HG02759 (cell line): Measurements from ENCODE around the gene CNTF.
"Not testable (repeated sequence)": the region's sequence is repeated elsewhere in the genome, so short reads cannot be mapped to it uniquely, and the experiment has no call there.

Experiments
- ATAC-seq: cut with Tn5 transposase; IDR thresholded peaks from one replicate; pipeline ENCODE4 v1.9.1; 2021; ENCODE audit warnings: mild to moderate bottlenecking, moderate library complexity; ENCODE audit not compliant: unreplicated experiment

CNTF gene, protein sequence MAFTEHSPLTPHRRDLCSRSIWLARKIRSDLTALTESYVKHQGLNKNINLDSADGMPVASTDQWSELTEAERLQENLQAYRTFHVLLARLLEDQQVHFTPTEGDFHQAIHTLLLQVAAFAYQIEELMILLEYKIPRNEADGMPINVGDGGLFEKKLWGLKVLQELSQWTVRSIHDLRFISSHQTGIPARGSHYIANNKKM

DNA sequence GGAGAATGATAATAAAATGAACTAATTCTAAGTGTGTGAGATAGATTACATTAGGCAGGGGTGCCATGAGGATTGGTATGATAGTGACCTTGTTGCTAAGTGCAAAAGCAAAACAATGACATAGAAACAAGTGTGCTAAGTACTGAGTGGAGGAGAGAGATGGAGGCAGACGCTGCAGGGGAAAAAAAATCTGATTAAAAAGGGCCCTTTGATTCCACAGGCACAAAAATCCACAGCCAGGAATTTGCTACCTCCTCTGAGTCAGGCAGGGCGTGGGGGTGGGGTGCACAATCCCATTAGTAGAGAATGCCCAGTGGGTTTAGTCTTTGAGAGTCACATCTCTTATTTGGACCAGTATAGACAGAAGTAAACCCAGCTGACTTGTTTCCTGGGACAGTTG lies at the start of gene CNTF:
TSS of gene CNTF (plus strand) at position 322 of the 400 bp plus-strand sequence. CDS start 88 bp downstream, outside the sequence.
- ATAC-seq = no peak

DNA sequence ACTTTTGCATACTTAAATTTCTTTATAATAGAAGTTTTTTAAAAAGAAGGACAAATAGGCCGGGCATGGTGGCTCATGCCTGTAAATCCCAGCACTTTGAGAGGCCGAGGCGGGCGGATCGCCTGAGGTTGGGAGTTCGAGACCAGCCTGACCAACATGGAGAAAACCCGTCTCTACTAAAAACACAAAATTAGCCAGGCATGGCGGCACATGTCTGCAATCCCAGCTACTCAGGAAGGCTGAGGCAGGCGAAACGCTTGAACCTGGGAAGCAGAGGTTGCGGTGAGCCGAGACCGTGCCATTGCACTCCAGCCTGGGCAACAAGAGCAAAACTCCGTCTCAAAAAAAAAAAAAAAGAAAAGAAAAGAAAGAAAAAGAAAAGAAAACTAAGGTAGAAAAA lies 49.6 kb upstream of the CNTF start:
- ATAC-seq = not testable (repeated sequence)

DNA sequence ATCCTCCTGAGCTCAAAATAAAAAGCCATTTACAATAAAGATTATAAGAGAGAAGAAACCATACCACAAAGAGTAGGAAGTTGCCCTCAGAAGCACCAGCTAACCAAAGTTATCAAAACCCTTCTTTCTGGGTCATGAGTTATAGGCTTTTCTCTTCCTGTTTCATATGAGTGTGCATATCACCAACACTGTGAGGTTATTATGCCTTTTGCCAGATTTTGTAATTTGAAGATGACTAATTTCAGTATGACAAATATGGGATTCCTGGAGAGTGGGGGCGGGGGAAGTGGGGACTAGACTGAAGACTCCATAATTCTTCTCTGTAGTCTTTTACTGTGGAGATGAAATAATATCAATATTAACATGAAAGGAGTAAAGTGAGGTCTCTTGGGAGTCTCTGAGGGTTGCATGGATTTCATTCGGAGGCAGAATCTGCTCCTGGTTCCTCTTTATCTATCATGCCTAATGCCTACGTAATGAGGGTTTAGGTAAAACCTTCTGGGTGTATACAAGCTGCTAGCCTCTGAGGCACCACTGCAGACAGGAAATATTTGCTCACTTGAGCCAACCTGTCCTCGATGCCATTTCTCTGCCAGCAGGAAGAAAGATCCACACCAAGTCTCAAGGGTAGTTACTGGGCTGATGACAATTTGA lies 48.9 kb upstream of the CNTF start:
- peak; percentile 16 for ATAC-seq

DNA sequence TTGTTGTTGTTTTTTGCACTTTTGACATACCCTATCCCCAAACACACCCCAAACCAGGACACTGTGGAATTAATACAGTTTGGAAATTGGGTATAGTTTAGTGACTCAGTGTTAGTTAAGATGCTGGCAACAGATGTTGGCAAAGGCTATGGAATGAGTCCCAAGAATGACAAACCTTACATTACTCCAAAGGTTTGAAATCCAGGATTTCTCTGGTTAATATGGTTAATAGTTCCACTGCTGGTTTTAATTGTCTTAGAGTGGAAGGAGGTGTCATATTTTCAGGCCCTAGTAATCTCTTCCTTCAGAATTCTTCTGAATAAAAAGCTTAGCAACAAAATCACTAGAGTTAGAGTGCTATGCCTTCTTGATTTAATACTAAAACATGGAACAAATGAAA lies 47.6 kb upstream of the CNTF start:
- no peak for ATAC-seq

DNA sequence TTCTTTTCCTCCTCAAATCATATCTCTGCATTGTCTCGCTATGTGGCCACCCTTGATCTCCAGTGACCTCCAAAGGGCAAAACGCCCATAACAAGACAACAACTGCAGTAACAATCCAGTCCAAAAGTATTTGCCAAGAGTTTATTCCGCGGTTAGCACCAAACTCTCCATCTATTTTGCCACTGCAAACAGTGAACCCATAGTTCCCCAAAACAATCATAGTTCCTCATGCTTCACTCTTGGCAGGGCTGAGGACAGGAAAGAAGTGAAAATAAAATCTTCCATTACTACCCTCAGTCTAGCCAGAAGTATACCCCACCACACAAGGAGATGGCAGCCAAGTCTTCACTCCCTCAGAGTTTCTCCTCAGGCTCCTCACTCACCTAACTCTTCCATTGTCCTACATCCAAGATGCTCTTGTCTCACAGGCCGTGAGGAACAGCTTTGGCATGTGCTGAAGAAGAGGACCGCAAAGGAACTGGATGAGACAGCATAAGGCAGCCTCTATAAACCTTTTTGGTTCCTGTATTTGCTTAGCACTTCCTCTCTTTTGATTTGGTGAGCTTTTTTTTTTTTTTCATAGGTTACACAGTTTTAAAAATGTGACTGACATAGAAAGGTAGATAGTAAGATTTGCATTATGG lies 47.0 kb upstream of the CNTF start, which contains the start of gene LPXN:
TSS of gene LPXN (minus strand) at position 480 of the 644 bp plus-strand sequence. CDS start at position 396, 84 bp downstream.
- no peak for ATAC-seq

DNA sequence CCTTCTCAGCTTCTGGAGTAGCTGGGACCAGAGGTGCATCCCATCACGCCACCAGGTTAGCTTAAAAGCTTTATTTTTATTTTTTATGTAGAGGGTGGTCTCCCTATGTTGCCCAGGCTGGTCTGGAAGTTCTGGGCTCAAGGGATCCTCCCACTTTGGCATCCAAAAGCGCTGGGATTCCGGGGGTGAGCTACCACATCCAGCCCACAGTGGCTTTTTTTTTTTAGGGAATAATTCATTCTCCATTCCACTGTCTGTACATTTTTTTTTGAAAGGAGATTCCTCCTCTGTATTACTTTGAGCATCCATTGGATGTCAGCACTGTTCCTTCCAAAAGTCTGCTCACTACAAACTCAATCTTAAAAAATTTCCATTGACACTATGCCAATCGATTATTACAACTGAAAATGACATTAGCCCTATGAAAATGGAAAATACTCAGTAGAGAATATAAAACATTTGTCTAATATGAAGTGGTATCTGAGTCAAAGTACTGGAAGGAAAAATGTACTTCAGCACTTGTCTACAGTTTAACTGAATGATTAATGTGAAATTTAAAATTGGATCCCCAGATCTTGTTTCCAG lies 45.5 kb upstream of the CNTF start:
- no peak for ATAC-seq

DNA sequence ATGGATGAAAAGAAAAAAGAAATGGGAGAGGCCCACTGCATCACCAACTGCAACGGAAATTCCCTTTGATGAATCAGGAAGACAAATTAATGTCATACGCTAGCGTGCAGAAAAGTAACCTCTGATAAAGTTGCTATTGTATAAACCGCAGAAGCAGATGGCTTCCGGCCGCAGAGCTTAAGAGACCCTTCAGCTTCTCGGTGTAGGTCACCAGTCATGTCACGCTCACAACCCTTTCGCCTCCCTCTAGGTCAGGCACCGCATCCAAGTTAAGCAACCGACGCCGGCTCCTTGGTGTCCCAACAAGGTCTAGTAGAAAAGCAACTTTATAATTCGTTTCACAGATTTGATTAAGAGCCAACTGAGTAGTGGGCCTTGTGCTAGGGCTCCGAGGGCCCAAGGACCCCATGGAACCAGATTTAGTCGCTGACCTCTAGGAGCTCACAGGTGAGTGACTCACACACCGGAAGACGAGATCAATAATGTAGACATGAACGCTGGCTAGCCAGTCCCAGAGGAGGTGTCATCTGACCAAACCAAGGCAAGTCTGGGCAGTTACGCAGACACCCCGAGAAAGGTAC lies 44.8 kb upstream of the CNTF start:
- peak; percentile 47 for ATAC-seq

DNA sequence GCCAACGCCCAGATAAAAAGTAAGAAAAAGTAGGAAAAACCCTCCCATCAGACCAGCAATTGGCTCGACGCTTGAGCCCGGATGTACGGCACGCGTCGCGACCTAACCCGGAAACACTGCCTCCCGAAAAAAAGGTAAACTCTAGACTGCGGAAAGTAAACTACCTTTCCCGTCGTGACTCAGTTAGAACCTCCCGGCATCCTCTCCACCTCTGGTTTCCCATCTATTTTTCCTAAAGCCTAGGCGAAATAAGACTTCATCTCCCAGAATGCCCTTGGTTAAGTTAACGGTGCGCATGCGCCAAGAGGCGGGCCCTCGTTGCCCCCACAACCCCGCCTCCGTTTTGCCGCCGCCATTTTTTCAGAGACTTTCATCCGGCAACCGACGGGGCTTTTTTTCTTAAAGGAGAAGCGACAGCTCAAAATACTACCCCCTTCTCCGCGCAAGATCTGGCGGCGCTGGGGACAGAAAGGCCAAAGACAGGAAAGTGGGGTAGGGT lies 44.3 kb upstream of the CNTF start:
- ATAC-seq = no peak

DNA sequence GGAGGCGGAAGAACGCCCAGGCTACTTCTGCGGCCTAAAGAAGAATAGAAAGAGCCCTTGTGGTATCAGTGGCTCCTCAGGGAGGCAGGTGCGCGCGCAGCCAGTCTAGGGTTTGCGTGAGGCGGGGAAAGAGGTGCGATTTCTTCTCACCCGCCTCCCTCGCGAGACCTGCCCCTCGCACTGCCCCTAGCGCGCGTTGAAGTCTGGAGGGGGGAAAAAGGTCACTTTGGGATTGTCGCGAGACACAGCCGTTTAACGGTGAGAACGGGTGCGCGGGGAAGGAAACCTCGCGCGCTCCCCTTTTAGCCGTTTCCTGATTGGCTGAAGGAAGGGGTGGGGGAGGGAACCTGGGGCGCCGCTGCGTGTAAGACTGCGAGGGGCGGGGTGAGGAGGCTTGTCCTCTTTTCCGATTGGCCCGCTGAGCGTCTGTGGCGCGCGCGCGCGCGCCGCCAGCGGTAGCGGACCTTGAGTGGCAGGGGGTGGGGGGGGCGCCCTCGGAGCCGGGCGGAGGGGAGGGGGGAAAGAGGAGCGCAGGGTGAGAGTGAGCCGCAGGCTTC lies 43.8 kb upstream of the CNTF start, which contains the start of gene ZFP91:
TSS of gene ZFP91 (plus strand) at position 429 of the 557 bp plus-strand sequence. CDS start 219 bp downstream, outside the sequence.
- ATAC-seq = peak; percentile 50

DNA sequence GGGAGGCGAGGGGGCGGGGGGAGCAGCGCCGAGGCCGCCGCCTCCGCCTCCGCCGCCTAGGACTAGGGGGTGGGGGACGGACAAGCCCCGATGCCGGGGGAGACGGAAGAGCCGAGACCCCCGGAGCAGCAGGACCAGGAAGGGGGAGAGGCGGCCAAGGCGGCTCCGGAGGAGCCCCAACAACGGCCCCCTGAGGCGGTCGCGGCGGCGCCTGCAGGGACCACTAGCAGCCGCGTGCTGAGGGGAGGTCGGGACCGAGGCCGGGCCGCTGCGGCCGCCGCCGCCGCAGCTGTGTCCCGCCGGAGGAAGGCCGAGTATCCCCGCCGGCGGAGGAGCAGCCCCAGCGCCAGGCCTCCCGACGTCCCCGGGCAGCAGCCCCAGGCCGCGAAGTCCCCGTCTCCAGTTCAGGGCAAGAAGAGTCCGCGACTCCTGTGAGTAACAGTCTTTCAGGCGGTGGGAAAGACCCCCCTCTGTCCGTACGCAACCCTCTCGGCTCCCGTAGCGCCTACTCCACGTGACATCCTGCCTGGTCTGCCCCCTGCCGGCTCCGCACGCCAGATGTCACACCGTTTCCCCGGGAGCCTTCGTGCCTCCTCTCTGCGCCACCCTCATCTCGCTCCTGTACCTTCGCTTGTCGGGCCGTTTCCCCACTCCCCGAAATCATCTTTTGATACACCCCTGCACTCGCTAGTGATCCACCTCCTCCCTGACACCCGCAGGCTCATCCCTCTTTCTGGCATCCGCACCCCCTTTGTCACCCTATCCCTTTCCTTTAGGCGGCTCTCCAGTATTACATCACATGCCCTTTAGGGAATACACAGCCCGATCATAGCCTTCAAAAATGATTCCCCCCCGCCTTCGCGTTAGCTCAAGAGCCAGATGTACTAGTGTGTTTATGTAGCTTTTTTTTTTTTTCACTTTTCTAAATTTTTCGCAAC lies 43.0 kb upstream of the CNTF start:
- ATAC-seq = peak; percentile 41

DNA sequence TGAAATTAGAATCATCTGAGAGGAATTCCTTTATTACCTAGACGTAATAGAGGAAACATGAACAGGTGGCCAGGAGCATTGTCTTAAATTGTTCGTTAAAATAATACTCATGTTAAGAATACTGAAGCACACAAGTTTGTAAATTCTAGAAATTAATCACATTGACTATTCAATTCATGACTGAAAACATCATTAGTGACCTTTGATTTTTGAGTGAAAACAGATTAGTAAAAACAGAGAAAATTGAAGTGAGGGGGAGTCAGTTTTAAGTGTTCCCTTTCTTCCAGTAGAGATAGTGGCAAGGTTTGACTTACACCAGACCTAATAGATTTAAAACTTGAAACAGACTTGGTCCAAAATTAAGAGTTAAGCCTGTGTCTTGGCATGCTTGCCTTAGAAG lies 42.2 kb upstream of the CNTF start:
- ATAC-seq = no peak

DNA sequence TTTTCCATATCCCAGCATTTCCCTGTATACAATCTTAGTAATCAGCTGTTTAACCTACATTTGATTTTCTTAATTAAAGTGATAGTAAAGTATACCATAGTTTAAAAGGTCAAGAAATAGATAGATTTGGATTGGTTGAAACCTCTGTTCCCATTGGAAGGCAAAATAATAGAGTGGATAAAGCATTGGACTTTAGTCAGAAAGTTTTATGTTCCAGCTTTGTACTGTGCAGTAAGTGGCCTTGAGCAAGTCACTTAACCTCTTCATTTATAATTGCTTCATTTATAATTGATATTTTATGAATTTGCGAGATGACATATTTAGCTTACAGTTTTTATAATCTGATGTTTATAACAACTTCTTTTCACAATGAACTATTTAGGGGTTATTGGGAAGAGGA lies 40.0 kb upstream of the CNTF start:
- ATAC-seq = no peak

DNA sequence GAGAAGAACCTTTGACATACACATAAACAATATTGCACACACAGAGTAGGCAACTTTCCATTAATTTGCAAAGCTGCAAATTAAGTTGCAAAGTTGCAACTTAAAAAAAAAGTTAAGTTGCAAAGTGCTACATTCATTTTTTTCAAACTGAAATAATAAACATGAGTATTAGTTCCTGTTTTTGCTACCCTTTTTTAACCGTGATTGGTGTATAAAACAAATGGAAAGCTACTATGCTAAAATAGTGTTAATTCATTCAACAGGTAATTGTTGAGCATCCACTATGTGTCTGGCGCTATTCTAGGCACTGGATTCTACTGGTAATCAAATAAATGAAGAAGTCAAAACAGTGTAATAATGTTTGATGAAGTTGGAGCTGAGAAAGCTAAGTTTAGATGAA lies 35.5 kb upstream of the CNTF start:
- no peak for ATAC-seq

DNA sequence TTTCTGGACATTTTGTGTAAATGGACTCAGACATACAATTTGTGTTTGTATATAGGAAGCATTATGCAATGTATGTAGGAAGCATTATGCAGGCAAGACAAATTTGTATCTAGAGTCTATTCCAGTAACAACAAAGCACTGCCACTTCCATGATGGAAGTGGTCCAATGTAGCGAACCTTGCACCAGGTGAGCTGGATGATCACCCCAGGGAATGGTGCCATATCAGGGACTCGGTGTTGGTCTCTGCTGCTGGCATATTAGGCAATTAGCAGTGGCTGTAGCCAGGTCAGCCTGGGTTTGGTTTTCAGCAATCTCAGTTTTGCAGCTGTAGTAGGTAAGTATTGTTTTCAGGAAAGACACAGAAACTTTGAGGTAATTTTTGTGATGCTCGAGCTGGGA lies 30.8 kb upstream of the CNTF start:
- ATAC-seq = no peak

DNA sequence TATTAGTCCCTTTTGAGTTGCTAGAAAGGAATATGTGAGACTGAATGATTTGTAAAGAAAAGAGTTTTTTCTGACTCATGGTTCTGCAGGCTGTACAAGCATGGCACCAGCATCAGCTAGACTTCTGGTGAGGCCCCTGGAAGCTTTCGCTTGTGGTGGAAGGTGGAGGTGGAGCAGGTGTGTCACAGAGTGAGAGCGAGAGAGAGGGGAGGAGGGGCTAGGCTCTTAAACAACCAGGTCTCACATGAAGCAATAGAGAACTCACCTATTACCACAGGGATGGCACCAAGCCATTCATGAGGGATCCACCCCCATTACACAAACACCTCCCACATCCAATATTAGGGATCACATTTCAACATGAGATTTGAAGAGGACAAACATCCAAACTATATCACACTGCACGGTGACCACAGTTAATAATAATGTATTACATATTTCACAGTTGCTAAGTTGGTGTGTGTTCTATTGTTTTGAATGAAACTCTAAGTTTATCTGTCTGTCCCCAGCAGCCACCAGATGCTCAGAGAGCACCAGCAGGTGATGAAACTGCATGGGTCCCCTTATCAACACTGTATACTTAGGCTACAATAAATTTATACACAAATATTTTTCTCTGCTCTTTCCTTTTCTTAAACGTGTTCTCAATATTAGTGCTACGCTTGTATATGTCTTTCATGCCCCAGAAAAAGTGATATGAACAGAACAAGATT lies 29.5 kb upstream of the CNTF start:
- no peak for ATAC-seq

DNA sequence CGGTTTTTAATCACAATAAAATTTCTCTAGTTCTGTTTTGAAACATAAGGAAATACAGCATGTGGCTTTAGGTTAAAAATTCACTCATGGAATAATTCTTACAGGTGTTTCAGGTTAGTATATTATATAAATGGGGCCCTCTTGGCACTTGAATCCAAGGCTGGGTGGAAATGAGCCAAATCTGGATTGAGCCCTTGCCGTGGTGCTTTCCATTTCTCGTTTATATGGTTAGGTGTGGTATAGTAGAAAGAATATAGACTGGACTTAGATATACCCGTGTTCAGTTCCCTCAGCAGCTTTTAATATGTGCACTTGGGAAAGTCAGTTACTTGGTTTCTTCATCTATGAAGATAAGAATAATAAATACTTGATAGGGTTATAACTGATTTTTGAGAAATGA lies 27.6 kb upstream of the CNTF start:
- no peak for ATAC-seq

DNA sequence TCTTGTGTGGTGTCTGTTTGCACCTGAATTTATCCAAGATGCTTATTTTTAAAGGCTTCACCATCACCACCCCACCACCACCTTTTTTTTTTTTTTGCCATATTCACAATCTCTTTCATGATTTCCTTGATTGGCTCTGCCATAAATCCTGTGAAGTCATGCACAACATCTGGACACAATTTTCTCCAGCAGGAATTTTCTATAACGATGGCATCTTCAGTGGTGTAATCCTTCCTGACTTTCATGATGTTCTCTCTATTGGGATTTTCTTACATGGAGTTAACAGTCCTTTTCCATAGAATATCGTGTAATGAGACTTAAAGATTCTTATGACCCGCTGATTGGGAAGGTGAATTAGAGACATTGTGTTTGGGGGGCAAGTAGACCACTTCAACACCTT lies 25.8 kb upstream of the CNTF start:
- ATAC-seq = no peak

DNA sequence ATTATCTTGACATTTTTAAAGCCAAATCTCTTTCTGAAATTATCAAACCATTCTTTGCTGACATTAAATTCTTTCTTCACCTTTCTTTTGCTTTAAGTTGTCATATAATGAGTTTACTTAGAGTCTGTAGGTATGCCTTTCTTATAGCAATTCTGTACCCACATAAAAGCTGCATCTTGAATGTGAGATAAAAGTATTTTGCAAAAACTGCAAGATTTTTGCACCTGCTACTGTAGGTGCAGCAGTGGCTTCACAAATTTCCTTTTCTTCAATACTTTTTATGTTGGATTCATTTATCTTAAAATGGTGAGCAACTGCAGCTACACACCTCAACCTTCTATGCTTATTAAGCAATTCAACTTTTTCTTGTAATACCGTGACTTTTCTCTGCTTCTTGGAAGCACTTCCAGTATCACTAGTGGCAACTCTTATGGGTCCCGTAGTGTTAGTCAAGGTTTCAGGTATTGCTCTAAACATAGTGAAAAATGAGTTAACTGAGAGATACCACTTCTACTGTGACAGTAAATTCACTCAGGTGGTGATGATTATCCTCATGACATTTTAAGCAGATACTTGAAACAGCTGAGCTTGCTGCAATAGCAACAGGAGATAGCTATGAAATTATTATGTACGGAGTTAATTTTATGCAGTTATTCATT lies 24.9 kb upstream of the CNTF start:
- ATAC-seq = no peak

DNA sequence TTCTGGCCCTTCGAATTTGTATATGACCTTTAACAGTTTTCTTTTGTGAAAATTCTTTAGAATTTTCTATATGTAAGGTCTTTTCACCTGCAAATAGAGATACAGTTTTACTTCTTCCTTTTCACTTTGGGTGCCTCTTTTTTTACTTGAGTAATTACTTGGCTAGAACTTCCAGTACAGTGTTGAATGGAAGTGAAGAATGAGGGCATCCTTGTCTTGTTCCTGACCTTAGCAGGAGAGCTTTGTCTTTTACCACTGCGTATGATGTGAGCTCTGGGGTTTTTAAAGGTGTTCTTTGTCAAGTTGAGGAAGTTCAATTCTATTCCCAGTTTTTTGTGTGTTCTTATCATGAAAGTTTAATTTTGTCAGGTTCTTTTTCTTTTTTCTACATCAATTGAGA lies 22.0 kb upstream of the CNTF start:
- no peak for ATAC-seq
